ENCODE measurements around the gene BCL2.

DNA sequence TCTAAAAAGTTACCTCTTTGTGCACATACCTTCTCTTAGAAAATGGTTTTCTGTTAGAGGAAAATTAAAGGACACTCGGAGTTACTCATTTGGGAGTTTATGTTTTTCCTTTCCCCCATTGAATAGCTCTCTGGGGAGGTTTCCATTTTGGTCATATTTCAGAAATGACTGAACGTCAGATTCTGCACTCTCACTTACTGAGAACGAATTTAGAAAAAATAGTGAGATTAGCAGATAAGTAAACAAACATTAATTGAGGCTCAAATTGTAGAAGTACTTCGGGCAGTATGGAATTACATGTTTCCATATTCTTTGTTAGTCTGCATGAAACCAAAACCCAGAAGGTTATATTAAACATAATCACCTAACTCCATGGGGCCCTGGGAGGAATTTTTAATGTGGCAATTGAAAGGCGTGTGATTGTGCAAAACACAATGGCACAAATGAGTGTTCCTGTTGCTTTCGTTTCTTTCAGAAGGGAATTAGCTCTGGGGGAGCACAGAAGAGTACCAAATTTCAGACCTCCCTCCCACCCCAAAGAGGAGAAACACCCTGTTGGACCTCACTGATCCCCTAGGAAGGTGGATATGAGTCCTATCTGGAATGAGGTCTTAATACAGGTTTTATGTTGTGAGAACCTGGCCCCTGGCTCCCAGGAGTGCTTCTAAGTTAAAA is 212.3 kb downstream of the BCL2 start:
- TF ChIP-seq CTCF (IDR thresholded peaks at IDR 0.05) (no peak), EZH2 (IDR thresholded peaks at IDR 0.05) (no peak), EZH2phosphoT487 (IDR thresholded peaks at IDR 0.05) (no peak)
